HG02973 (cell line): ENCODE data around the gene CACNA1I.
"Not testable (repeated sequence)": the region's sequence is repeated elsewhere in the genome, so short reads cannot be mapped to it uniquely, and the experiment has no call there.

ENCODE experiments used
- ATAC-seq: cut with Tn5 transposase; IDR thresholded peaks from one replicate; pipeline ENCODE4 v1.9.1; 2021; ENCODE audit warnings: moderate library complexity; ENCODE audit not compliant: unreplicated experiment

CACNA1I gene

GRCh38 chr22:39731481-39731880, 160.9 kb downstream of the CACNA1I start:
- ATAC-seq, result no peak

GRCh38 chr22:39731881-39732555, 161.5 kb downstream of the CACNA1I start:
- no peak for ATAC-seq

GRCh38 chr22:39732625-39733024, 162.1 kb downstream of the CACNA1I start:
- ATAC-seq, result no peak

- ATAC-seq, result no peak
Observed at GRCh38 chr22:39733191-39733590, 162.6 kb downstream of the CACNA1I start.

- not testable (repeated sequence) for ATAC-seq
Observed at GRCh38 chr22:39734046-39734445, 163.5 kb downstream of the CACNA1I start.

- no peak for ATAC-seq
Observed at GRCh38 chr22:39734866-39735265, 164.3 kb downstream of the CACNA1I start.

- ATAC-seq, result no peak
Observed at GRCh38 chr22:39735776-39736175, 165.2 kb downstream of the CACNA1I start.

GRCh38 chr22:39738746-39739145, 168.2 kb downstream of the CACNA1I start:
- ATAC-seq, result no peak
